ENCODE measurements around the gene ERN1. TPM values are rescaled to one million over a fixed set of nuclear protein-coding genes. Genes with fewer than 3 reads are reported as not detected.

The ERN1 gene
- total RNA-seq, 1 donor from 2014 or later = 5.7 TPM

DNA sequence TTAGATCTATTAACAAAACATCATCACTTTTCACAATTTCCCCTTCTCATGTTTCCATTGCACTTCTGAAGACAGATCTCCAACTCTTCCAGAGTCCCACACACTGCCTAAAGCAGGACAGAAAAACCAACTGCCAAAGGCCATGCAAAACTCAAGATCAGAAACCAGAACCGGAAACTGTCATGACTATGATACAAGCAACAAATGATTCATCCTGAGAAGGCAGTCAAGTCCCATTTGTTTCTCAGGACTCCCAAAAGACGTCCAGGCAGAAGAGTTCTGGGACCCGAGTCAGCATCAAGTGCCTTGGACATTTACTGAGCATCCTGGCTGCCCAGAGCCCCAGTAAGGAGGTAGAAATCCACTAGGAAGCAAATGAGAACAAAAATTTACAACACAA is 38.8 kb downstream of the ERN1 start:
- H3K36me3 ChIP-seq (ENCODE audit: control insufficient read depth in 3 of 3, insufficient read depth in 3 of 3, low read length in 3 of 3) = peaks cover 0 to 3% (median 0%) of the 10 kb centered on the region in 3 donors
- H3K27ac ChIP-seq (ENCODE audit: low read depth, low read length) = no peak overlapping the region
- H3K27me3 ChIP-seq (ENCODE audit: control insufficient read depth in 3 of 3, insufficient read depth in 3 of 3, low read length in 3 of 3) = no peaks in the 10 kb centered on the region

DNA sequence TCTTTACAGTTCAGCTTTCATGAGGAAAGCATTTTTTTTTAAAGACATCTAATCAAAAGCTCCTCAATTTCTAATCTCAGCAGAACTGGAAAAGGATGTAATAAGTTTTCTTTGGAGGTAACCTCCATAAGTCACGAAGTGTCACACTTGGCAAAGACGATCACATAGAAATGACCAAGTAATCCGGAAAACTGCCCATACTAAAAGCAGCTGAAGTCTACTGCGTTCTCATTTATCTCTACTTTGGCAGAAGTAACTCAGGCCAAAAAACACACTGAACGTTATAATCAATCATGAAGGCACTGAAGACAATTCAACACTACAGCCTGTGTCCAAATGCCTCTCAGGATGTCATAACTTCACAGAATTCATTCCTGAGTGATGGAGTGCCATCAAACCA is 39.8 kb downstream of the ERN1 start:
- Histone ChIP-seq H3K27me3 (ENCODE audit: control insufficient read depth in 3 of 3, insufficient read depth in 3 of 3, low read length in 3 of 3) (no peaks in the 10 kb centered on the region), H3K9ac (ENCODE audit: low read depth in 1 of 3, low read length in 3 of 3) (no peak overlapping the region), H3K27ac (ENCODE audit: low read depth, low read length) (no peak overlapping the region), H3K4me1 (ENCODE audit: control insufficient read depth in 3 of 3, insufficient read depth in 3 of 3, low read length in 3 of 3) (peaks cover 0 to 5% (median 4%) of the 10 kb centered on the region in 3 donors), H3K36me3 (ENCODE audit: control insufficient read depth in 3 of 3, insufficient read depth in 3 of 3, low read length in 3 of 3) (no peaks in the 10 kb centered on the region), H3K9me3 (ENCODE audit: control insufficient read depth in 3 of 3, low read length in 3 of 3) (no peaks in the 10 kb centered on the region), H3K4me3 (ENCODE audit: low read length in 3 of 3) (no peak overlapping the region)

More for the DNA sequence above, 38.8 kb downstream of the ERN1 start:
- peaks cover 0 to 5% (median 3%) of the 10 kb centered on the region in 3 donors for H3K4me1 ChIP-seq (ENCODE audit: control insufficient read depth in 3 of 3, insufficient read depth in 3 of 3, low read length in 3 of 3)
- H3K9me3 ChIP-seq (ENCODE audit: control insufficient read depth in 3 of 3, low read length in 3 of 3) = no peaks in the 10 kb centered on the region
- H3K4me3 ChIP-seq (ENCODE audit: low read length in 3 of 3) = no peak overlapping the region
- no peak overlapping the region for H3K9ac ChIP-seq (ENCODE audit: low read depth in 1 of 3, low read length in 3 of 3)

DNA sequence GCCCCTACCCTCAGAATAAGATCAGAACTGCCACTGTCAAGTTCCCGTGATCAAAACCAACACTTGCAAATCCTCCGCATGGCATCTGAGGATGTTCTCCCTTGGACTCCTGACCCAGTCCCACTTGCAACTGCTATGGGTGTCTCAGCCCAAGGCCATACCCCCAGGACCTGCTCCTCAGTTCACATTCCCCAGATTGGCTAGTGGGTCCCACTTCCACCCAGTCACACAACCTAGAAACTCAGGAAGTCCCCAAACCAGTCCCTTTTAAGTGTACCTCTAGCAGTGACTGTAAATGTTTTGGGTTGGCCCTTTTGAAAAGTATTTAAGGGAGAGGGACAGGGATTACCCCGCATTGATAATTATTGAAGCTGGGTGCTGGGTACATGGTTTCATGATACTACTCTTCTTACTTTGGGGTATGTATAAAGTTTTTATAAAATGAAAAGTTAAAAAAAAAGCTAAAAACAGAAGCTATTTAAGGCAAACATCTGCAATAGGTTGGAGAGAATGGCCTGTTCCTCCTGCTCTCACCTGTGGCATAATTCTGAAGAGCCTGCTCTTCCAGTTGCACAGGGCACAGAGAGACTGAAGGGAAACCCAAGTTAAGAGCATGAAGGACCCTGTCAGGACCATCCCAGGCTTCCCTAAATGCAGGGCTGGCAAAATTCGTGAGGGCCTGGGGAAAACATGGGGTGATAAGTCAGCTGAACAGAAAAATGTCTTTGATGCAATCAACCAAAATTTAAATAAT is 42.5 kb downstream of the ERN1 start:
- Histone ChIP-seq H3K27me3 (ENCODE audit: control insufficient read depth in 3 of 3, insufficient read depth in 3 of 3, low read length in 3 of 3) (no peaks in the 10 kb centered on the region), H3K4me1 (ENCODE audit: control insufficient read depth in 3 of 3, insufficient read depth in 3 of 3, low read length in 3 of 3) (peaks cover 2 to 5% (median 4%) of the 10 kb centered on the region in 3 donors), H3K9me3 (ENCODE audit: control insufficient read depth in 3 of 3, low read length in 3 of 3) (no peaks in the 10 kb centered on the region), H3K27ac (ENCODE audit: low read depth, low read length) (no peak overlapping the region), H3K4me3 (ENCODE audit: low read length in 3 of 3) (no peak overlapping the region), H3K9ac (ENCODE audit: low read depth in 1 of 3, low read length in 3 of 3) (no peak overlapping the region), H3K36me3 (ENCODE audit: control insufficient read depth in 3 of 3, insufficient read depth in 3 of 3, low read length in 3 of 3) (no peaks in the 10 kb centered on the region)

DNA sequence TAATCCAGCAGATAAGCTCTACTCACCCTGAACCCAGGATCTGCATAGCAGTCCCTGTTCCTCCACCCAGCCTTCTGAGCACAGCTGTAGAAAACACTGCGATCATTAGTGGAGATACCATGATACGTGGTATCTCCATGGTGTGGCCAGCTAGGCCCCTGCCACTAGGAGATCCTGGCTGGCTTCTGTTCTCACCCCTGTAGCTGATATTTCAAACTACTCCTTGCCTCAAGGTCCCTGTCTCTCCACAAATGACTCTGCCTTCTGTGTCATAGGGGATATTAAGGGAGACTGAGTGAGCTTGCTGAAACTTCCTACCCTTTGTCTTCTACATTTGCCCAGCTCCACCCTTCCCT is 44.3 kb downstream of the ERN1 start:
- H3K36me3 ChIP-seq (ENCODE audit: control insufficient read depth in 3 of 3, insufficient read depth in 3 of 3, low read length in 3 of 3) = no peaks in the 10 kb centered on the region
- H3K4me3 ChIP-seq (ENCODE audit: low read length in 3 of 3) = no peak overlapping the region
- H3K9me3 ChIP-seq (ENCODE audit: control insufficient read depth in 3 of 3, low read length in 3 of 3) = no peaks in the 10 kb centered on the region
- H3K27me3 ChIP-seq (ENCODE audit: control insufficient read depth in 3 of 3, insufficient read depth in 3 of 3, low read length in 3 of 3) = no peaks in the 10 kb centered on the region
- no peak overlapping the region for H3K9ac ChIP-seq (ENCODE audit: low read depth in 1 of 3, low read length in 3 of 3)
- H3K4me1 ChIP-seq (ENCODE audit: control insufficient read depth in 3 of 3, insufficient read depth in 3 of 3, low read length in 3 of 3) = peaks cover 4 to 11% (median 8%) of the 10 kb centered on the region in 3 donors
- H3K27ac ChIP-seq (ENCODE audit: low read depth, low read length) = no peak overlapping the region

DNA sequence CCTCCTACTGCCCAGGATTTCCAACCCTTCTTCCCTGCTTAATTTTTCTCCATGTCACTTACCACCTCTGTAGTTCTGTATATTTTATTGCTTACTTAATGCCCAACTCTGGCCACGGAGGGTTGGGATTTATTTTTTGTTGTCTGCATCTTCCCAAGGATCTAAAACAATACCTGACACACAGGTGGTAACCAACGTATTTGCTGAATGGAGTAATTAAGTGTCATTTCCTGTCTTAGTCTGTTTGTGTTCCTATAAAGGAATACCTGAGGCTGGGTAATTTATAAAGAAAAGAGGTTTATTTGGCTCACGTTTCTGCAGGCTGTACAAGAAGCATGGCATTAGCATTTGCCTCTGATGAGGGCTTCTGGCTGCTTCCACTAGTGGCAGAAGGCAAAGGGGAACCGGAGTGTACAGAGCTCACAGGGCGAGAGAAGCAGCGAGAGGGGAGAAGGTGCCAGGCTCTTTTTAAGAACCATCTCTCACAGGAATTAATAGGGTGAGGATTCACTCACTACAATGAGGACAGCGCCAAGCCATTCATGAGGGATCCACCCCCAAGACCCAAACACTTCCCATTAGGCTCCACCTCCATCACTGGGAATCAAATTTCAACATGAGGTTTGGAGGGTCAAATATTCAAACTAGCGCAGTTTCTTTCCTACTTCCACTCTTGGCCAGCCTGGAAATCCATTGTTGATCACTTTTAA is 44.8 kb downstream of the ERN1 start:
- no peak overlapping the region for H3K27ac ChIP-seq (ENCODE audit: low read depth, low read length)
- no peaks in the 10 kb centered on the region for H3K36me3 ChIP-seq (ENCODE audit: control insufficient read depth in 3 of 3, insufficient read depth in 3 of 3, low read length in 3 of 3)
- no peak overlapping the region for H3K9ac ChIP-seq (ENCODE audit: low read depth in 1 of 3, low read length in 3 of 3)
- H3K27me3 ChIP-seq (ENCODE audit: control insufficient read depth in 3 of 3, insufficient read depth in 3 of 3, low read length in 3 of 3) = no peaks in the 10 kb centered on the region
- peaks cover 4 to 11% (median 8%) of the 10 kb centered on the region in 3 donors for H3K4me1 ChIP-seq (ENCODE audit: control insufficient read depth in 3 of 3, insufficient read depth in 3 of 3, low read length in 3 of 3)
- no peak overlapping the region for H3K4me3 ChIP-seq (ENCODE audit: low read length in 3 of 3)
- H3K9me3 ChIP-seq (ENCODE audit: control insufficient read depth in 3 of 3, low read length in 3 of 3) = no peaks in the 10 kb centered on the region

DNA sequence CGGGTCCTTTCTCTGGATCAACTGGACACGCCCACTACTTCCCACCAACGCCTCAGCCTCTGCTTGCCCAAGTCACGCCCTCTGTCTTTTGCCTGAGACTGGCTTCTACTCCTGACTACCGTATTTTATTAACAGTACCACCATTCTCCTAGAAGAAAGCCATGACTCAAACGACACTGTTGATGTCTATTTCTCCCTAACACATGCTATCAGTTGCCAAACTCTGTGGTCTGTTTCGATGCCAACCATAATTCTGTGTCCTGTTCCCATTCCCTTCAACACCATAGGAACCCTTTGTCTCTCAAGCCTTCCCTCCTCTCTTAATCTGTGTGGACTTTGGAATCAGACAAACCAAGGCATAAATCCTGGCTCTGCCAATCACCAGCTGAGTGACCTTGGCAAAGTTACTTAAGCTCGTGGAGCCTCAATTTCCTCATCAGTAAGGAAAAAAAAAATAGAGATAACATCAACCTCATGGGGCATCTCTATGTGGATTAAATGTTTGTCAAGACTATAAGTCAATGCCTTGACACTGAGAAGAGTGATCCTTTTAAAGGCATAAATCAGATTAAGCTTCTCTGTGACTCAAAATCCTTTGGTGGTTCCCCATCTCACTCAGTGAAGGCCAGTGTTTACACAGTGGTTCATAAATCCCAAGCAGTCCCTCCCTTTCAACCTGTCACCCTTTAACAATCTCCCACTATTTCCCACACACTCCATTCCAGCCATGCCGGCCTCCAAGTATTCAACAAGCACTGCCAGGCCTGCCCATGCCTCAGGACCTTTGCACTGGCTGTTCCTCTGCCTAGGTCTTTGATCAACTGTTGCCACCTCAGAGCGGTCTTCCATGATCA is 45.6 kb downstream of the ERN1 start:
- no peak overlapping the region for H3K27ac ChIP-seq (ENCODE audit: low read depth, low read length)

DNA sequence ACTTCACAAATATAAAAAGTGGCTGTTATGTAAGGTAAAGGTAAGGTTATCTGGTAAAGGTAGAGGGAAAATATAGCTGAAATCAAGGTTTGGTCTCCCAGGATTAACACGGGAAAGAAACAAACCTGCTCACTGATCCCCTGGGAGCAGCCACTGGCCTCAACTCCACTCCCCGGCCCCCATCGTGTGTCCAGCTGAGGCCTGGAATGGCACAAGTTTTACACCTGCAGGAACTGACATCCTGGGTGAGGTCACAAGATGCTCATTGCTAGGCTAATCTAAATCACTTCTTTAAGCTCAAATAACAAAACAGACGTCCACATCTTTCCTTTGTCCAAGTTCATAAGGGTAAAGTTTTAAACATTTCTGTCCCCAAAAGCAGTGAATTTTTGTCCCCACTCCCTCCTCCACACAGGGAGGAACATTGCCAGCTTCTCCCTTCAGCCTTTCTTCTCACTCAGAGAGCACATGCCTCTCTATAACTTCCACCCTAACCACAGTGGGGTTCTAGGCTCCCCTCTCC is 46.3 kb downstream of the ERN1 start:
- Histone ChIP-seq H3K9me3 (ENCODE audit: control insufficient read depth in 3 of 3, low read length in 3 of 3) (no peaks in the 10 kb centered on the region), H3K27me3 (ENCODE audit: control insufficient read depth in 3 of 3, insufficient read depth in 3 of 3, low read length in 3 of 3) (no peaks in the 10 kb centered on the region), H3K4me1 (ENCODE audit: control insufficient read depth in 3 of 3, insufficient read depth in 3 of 3, low read length in 3 of 3) (peaks cover 4 to 11% (median 8%) of the 10 kb centered on the region in 3 donors), H3K9ac (ENCODE audit: low read depth in 1 of 3, low read length in 3 of 3) (no peak overlapping the region), H3K27ac (ENCODE audit: low read depth, low read length) (no peak overlapping the region), H3K4me3 (ENCODE audit: low read length in 3 of 3) (no peak overlapping the region), H3K36me3 (ENCODE audit: control insufficient read depth in 3 of 3, insufficient read depth in 3 of 3, low read length in 3 of 3) (peaks cover 0 to 5% (median 3%) of the 10 kb centered on the region in 3 donors)

More for the DNA sequence above, 45.6 kb downstream of the ERN1 start:
- Histone ChIP-seq H3K4me3 (ENCODE audit: low read length in 3 of 3) (no peak overlapping the region), H3K4me1 (ENCODE audit: control insufficient read depth in 3 of 3, insufficient read depth in 3 of 3, low read length in 3 of 3) (peaks cover 4 to 11% (median 8%) of the 10 kb centered on the region in 3 donors), H3K9me3 (ENCODE audit: control insufficient read depth in 3 of 3, low read length in 3 of 3) (no peaks in the 10 kb centered on the region), H3K9ac (ENCODE audit: low read depth in 1 of 3, low read length in 3 of 3) (no peak overlapping the region), H3K36me3 (ENCODE audit: control insufficient read depth in 3 of 3, insufficient read depth in 3 of 3, low read length in 3 of 3) (no peaks in the 10 kb centered on the region), H3K27me3 (ENCODE audit: control insufficient read depth in 3 of 3, insufficient read depth in 3 of 3, low read length in 3 of 3) (no peaks in the 10 kb centered on the region)

DNA sequence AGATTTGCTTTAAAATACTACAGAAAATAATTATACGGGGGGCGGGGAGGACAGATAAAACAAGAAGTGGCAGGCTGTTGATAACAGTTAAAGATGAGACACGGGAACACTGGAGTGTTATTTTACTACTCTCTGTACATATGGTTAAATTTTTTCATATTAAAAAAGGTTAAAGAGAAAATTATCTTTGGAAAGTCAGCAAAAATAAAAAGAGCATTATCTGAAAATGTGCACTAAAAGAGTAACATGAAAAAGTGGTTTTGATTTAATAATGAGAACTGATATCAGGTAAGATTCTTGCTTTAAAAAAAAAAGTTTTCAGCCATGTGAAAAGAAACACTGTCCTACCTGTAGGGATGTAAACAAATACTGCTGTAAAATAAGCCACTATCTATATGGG is 46.9 kb downstream of the ERN1 start:
- H3K4me1 ChIP-seq (ENCODE audit: control insufficient read depth in 3 of 3, insufficient read depth in 3 of 3, low read length in 3 of 3) = peaks cover 4 to 11% (median 8%) of the 10 kb centered on the region in 3 donors
- no peak overlapping the region for H3K4me3 ChIP-seq (ENCODE audit: low read length in 3 of 3)
- H3K27me3 ChIP-seq (ENCODE audit: control insufficient read depth in 3 of 3, insufficient read depth in 3 of 3, low read length in 3 of 3) = no peaks in the 10 kb centered on the region
- H3K36me3 ChIP-seq (ENCODE audit: control insufficient read depth in 3 of 3, insufficient read depth in 3 of 3, low read length in 3 of 3) = peaks cover 0 to 7% (median 3%) of the 10 kb centered on the region in 3 donors
- H3K27ac ChIP-seq (ENCODE audit: low read depth, low read length) = no peak overlapping the region
- H3K9me3 ChIP-seq (ENCODE audit: control insufficient read depth in 3 of 3, low read length in 3 of 3) = no peaks in the 10 kb centered on the region
- H3K9ac ChIP-seq (ENCODE audit: low read depth in 1 of 3, low read length in 3 of 3) = no peak overlapping the region

DNA sequence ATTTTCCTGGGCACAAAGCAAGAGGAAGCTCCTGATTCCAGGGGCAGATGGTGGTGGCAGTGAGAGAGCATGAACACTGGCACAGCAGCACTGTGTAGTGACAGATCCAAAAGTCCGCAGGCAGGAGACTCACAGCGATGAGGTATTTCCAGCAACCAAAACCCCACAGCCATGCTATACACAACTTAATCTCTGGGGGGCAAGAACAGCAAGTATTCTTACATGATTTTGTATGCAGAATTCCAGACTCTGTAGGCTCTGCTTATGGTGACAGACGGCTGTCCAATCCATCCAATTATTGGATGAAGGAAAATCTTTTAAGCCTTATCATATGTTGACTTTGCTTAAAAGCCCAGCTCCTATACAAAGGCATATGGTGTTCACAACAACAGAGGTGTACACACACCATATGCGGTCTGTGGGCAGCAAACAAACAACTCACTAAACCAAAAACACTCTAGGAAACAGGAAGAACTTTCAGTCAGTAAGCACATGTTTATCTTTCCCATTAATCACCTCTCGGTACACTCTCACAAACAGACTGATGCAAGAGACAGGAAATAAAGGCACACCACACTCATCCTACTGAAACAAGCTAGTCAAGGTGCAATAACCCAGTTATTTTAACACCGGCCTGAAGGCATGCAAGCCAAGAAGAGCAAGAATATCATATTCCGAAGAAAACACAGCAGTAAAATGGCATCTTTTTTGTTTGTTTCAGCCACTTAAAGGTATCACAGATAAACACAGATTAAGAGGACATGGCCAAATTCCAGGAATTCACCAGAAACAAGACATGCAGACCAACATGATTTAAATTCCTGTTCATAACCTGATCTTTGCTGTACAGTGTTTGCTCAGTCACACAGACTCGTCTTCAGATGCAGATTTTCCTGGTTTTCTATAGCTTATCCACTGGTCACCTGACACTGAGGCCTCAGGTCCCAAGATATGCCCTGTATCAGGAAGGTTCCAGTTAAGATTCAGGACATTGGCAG is 47.8 kb downstream of the ERN1 start:
- Histone ChIP-seq H3K9me3 (ENCODE audit: control insufficient read depth in 3 of 3, low read length in 3 of 3) (no peaks in the 10 kb centered on the region), H3K4me3 (ENCODE audit: low read length in 3 of 3) (no peak overlapping the region), H3K27ac (ENCODE audit: low read depth, low read length) (no peak overlapping the region), H3K36me3 (ENCODE audit: control insufficient read depth in 3 of 3, insufficient read depth in 3 of 3, low read length in 3 of 3) (peaks cover 0 to 7% (median 3%) of the 10 kb centered on the region in 3 donors), H3K9ac (ENCODE audit: low read depth in 1 of 3, low read length in 3 of 3) (no peak overlapping the region), H3K4me1 (ENCODE audit: control insufficient read depth in 3 of 3, insufficient read depth in 3 of 3, low read length in 3 of 3) (peaks cover 4 to 11% (median 8%) of the 10 kb centered on the region in 3 donors), H3K27me3 (ENCODE audit: control insufficient read depth in 3 of 3, insufficient read depth in 3 of 3, low read length in 3 of 3) (no peaks in the 10 kb centered on the region)

Data from skeletal muscle tissue (tissue), 4 donors.